DMS153 (cell line): ENCODE measurements around the gene LARP4.
"Not testable (repeated sequence)": the region's sequence is repeated elsewhere in the genome, so short reads cannot be mapped to it uniquely, and the experiment has no call there.

Experiments used
- DNase-seq: peaks from one replicate; lab custom pipeline; 2025; lab: John Stamatoyannopoulos, UW

Gene LARP4

GRCh38 chr12:50400638-50401499, at the start of gene LARP4:
Gene LARP4, plus strand, starts transcription at chr12:50400885. Its CDS starts 126 bp downstream, at chr12:50401011.
- DNase-seq: peak; percentile 92

- DNase-seq: peak; percentile 3
These were observed 49.3 kb upstream of the LARP4 start for GRCh38 chr12:50351120-50352043.

- DNase-seq: no peak
These were observed 47.3 kb upstream of the LARP4 start for GRCh38 chr12:50353404-50353803.

GRCh38 chr12:50353869-50354593, 46.7 kb upstream of the LARP4 start:
- DNase-seq: no peak

- no peak for DNase-seq
These were observed 45.8 kb upstream of the LARP4 start for GRCh38 chr12:50354908-50355307.

GRCh38 chr12:50355365-50355764, 45.3 kb upstream of the LARP4 start:
- DNase-seq: no peak

GRCh38 chr12:50362671-50363070, 38.0 kb upstream of the LARP4 start:
- no peak for DNase-seq

- DNase-seq: no peak
These were observed 37.5 kb upstream of the LARP4 start for GRCh38 chr12:50363141-50363540.

- no peak for DNase-seq
These were observed 34.8 kb upstream of the LARP4 start for GRCh38 chr12:50365709-50366406.

- not testable (repeated sequence) for DNase-seq
These were observed 30.0 kb upstream of the LARP4 start for GRCh38 chr12:50370672-50371071.

GRCh38 chr12:50375802-50376201, 24.9 kb upstream of the LARP4 start:
- DNase-seq: no peak

GRCh38 chr12:50380761-50381325, 19.8 kb upstream of the LARP4 start:
- DNase-seq: no peak

- DNase-seq: no peak
These were observed 13.2 kb upstream of the LARP4 start for GRCh38 chr12:50387487-50387886.

GRCh38 chr12:50387972-50388478, 12.7 kb upstream of the LARP4 start:
- DNase-seq: no peak

GRCh38 chr12:50388793-50389192, 11.9 kb upstream of the LARP4 start:
- DNase-seq: not testable (repeated sequence)

GRCh38 chr12:50390316-50390741, 10.4 kb upstream of the LARP4 start:
- no peak for DNase-seq

- DNase-seq: no peak
These were observed 6.1 kb upstream of the LARP4 start for GRCh38 chr12:50394469-50395029.

- DNase-seq: no peak
These were observed 3.5 kb upstream of the LARP4 start for GRCh38 chr12:50397117-50397650.

- no peak for DNase-seq
These were observed 1.8 kb upstream of the LARP4 start for GRCh38 chr12:50398931-50399330.

GRCh38 chr12:50400104-50400637, 514 bp upstream of the LARP4 start:
- DNase-seq: no peak
